ENCODE data around the gene DACT3. TPM values are rescaled to one million over a fixed set of nuclear protein-coding genes. Genes with fewer than 3 reads are reported as not detected.

The DACT3 gene
- polyA plus RNA-seq, 1 donor from 2014 or later = 29.3 TPM

DNA sequence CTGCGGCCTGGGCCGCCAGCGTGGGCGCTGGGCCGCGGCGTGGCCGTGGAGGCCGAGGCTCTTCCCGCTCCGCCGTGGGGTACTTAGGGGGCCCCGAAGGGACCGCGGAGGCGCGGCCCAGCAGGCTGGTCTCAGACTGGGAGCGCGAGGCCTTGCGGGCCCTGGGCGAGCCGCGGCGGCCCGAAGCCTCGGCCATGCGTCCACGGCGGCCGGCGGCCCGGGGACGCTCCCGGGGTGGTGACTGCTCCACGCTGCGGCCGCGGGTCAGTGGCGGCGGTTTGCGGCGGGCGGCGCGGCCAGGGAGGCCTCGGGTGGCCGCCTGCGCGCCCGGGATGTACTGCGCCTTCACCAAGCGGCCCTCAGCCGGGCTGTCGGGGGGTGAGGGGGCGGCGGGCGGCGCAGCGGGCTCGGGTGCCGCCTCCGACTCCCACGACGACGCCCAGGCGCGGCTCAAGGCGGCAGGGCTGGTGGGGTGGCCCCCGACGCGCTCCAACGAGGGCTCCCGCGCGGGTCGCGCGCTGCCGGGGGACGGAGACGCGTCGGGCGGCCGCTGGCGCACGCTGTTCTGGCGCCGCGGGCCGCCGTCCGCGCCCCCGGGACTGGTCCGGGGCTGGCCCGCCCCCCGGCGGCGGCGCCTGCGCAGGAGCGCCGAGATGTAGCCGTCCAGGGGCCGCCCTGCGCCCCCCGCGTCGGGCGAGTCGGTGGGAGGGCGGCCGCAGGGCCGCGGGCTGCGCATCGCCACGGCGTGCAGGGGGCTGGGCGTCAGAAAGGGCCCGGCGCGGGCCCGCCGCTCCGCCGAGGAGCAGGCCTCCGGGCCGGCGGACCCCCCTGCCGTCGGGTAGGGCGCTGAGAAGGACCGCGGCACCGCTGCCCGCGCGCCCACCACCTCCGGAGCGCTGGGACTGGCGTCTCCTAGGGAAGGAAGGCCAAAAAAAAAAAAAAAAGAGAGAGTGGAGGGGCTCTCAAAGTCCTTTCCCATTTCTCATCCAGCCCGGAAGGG is 11.7 kb downstream of the DACT3 start (continued):
- TF ChIP-seq, protein P1, sequence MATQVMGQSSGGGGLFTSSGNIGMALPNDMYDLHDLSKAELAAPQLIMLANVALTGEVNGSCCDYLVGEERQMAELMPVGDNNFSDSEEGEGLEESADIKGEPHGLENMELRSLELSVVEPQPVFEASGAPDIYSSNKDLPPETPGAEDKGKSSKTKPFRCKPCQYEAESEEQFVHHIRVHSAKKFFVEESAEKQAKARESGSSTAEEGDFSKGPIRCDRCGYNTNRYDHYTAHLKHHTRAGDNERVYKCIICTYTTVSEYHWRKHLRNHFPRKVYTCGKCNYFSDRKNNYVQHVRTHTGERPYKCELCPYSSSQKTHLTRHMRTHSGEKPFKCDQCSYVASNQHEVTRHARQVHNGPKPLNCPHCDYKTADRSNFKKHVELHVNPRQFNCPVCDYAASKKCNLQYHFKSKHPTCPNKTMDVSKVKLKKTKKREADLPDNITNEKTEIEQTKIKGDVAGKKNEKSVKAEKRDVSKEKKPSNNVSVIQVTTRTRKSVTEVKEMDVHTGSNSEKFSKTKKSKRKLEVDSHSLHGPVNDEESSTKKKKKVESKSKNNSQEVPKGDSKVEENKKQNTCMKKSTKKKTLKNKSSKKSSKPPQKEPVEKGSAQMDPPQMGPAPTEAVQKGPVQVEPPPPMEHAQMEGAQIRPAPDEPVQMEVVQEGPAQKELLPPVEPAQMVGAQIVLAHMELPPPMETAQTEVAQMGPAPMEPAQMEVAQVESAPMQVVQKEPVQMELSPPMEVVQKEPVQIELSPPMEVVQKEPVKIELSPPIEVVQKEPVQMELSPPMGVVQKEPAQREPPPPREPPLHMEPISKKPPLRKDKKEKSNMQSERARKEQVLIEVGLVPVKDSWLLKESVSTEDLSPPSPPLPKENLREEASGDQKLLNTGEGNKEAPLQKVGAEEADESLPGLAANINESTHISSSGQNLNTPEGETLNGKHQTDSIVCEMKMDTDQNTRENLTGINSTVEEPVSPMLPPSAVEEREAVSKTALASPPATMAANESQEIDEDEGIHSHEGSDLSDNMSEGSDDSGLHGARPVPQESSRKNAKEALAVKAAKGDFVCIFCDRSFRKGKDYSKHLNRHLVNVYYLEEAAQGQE (IDR thresholded peaks at IDR 0.05; ENCODE audit: borderline replicate concordance) = no peak
- TF ChIP-seq TAF1 (IDR thresholded peaks at IDR 0.05; ENCODE audit: low read depth) = no peak

DNA sequence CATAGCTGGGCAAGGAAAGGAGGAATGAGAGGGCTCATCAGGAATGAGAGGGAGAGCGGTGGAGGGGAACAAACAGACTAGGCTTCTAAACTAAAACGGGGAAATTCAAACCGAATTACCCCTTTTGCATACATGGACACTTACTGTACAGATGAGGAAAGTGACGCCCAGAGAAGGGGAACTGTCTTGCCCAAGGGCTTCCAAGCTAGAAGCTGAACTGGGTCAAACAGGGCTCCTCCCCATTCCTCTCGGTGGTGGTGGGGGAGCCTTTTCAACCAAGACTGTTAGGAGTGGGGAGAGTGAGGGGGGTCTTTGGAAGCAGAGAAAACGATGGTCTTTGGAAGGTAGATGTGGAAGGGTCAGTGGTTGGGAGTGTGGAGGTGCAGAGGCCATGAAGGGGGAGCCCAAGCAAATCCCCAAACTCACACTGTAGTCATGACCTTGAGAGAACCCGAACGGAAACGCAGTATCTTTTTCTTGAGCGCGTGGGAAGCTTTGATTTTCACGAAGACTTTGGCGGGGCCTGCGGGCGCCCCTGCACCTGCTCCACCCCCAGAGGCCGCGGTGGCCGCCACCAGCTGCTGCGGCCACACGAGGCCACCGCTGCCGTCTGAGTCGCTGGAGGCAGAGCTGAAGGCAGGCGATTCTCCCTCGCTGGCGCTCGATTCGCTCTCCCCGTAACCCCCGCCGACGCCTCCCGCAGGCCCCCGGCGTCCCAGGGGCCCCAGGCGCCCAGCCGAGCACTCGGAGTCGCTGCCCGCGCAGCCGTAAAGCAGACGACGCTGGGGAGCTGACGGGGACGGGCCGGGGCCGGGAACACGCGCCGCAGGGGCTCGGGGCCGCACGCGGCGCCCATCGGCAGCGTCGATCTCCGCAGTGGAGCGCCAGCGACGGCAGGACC is 12.7 kb downstream of the DACT3 start:
- TF ChIP-seq MXI1 (conservative IDR thresholded peaks at IDR 0.05; ENCODE audit: poor library complexity, severe bottlenecking) (no peak), POLR2AphosphoS5 (IDR thresholded peaks at IDR 0.05) (peak; percentile 6), RAD21 (conservative IDR thresholded peaks at IDR 0.05) (no peak), TAF1 (IDR thresholded peaks at IDR 0.05; ENCODE audit: low read depth) (no peak), EZH2 (IDR thresholded peaks at IDR 0.05; ENCODE audit: borderline replicate concordance, insufficient read depth, low read length, poor library complexity, severe bottlenecking) (no peak)
- TF ChIP-seq, protein P1 (IDR thresholded peaks at IDR 0.05; ENCODE audit: borderline replicate concordance) = no peak
- H3K4me2 ChIP-seq (ENCODE audit: low read length) = no peak overlapping the region
- no peaks in the 10 kb centered on the region for H3K36me3 ChIP-seq (ENCODE audit: insufficient read depth, low read length)
- H3K4me3 ChIP-seq (ENCODE audit: low read length) = no peak overlapping the region
- no peaks in the 10 kb centered on the region for H4K20me1 ChIP-seq (ENCODE audit: insufficient read depth)
- no peaks in the 10 kb centered on the region for H3K9me2 ChIP-seq (ENCODE audit: insufficient read depth, low read length)
- H3K27ac ChIP-seq (ENCODE audit: low read length) = no peak overlapping the region
- no peak overlapping the region for H3K9ac ChIP-seq (ENCODE audit: low read length)
- no peaks in the 10 kb centered on the region for H3K9me3 ChIP-seq (ENCODE audit: low read length)
- peaks cover 14% of the 10 kb centered on the region for H3K27me3 ChIP-seq (ENCODE audit: insufficient read depth, low read depth, low read length)
- H3F3A ChIP-seq (ENCODE audit: insufficient read depth, low read length, poor library complexity, severe bottlenecking) = no peaks in the 10 kb centered on the region
- H2AFZ ChIP-seq (ENCODE audit: low read depth, low read length) = no peak overlapping the region
- no peaks in the 10 kb centered on the region for H3K79me2 ChIP-seq (replicated peaks; ENCODE audit: insufficient read depth, low read length)

Measured in neural cell (in vitro differentiated cells).